ENCODE data around the gene RGS8.

RGS8 gene

DNA sequence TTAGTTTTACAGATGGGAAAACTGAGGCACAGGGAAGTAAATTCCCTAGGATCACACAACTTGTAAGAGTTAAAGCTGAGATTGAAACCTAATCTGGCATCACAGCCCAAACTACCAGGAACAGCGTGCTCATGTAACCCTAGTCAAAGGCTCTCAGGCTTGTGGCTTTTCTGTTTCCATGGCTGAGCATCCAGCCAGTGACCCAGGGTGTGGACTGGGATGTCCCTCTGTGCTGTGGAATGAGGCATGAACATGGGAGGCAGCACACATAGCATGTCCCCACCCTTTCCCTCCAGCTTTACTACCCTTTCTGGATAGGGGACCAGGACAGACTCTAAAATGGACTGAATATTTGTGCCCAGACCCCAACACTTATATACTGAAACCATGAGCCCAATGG lies 45.1 kb downstream of the RGS8 start:
- no peak for DNase-seq (ENCODE audit: low spot score)

DNA sequence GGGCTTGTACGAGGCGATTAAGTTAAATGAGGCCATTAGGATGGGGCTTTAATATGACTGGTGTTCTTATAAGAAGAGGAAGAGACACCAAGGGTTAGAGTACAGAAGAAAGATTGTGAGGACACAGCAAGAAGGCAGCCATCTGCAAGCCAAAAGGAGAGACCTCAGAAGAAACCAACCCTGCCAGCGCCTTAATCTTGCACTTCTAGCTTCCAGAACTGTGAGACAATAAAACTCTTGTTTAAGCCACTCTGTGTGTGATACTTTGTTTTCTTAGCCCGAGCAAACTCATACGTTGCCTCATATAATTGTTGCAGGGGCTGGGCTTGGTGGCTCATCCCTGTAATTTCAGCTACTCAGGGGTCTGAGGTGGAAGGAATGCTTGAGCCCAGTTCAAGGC lies 46.6 kb downstream of the RGS8 start:
- no peak for DNase-seq (ENCODE audit: low spot score)

DNA sequence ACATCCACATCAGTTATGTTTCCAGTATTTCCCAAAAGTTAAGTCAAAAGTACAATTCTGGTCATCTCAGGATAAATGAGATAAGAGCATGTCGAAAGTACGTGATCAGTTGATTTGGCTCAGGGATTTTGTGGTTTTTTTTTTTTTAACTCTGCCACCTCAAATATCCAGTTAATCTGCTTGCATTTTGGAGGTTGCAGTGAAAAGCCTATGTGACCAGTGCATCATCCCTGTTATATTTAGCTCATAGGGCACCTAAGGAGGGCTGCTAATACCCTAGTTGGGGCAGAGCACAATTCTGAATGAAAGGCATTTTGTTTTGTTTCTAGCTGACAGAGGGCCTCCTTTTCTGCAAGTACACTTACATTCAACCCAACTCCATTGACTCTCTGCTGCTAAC lies 48.5 kb downstream of the RGS8 start:
- no peak for DNase-seq (ENCODE audit: low spot score)

Data from HuH-7 (cell line).